GM21423 (cell line): Measurements from ENCODE around the gene PICK1.
A peak's percentile ranks its signal among the peaks of the same experiment; 100 is the strongest.

Source experiments
- ATAC-seq: cut with Tn5 transposase; IDR thresholded peaks from one replicate; pipeline ENCODE4 v1.9.1; 2021; ENCODE audit warnings: mild to moderate bottlenecking, moderate library complexity; ENCODE audit not compliant: unreplicated experiment

Gene PICK1

GRCh38 chr22:38056969-38057891 is at the start of gene PICK1:
TSS of gene PICK1 (plus strand) at chr22:38057404. CDS start at chr22:38057810, 406 bp downstream.
- peak; percentile 51 for ATAC-seq

- ATAC-seq = no peak
Measured at GRCh38 chr22:38009000-38009806, 48.0 kb upstream of the PICK1 start.

GRCh38 chr22:38012604-38013072 is 44.6 kb upstream of the PICK1 start:
- ATAC-seq = no peak

GRCh38 chr22:38014083-38014482 is 43.1 kb upstream of the PICK1 start:
- ATAC-seq = no peak

GRCh38 chr22:38016182-38017151 is 40.7 kb upstream of the PICK1 start:
- no peak for ATAC-seq

GRCh38 chr22:38017272-38017920 is 39.8 kb upstream of the PICK1 start:
- no peak for ATAC-seq

GRCh38 chr22:38017939-38018885 is 39.0 kb upstream of the PICK1 start:
- no peak for ATAC-seq

- ATAC-seq = no peak
Measured at GRCh38 chr22:38018938-38019827, 38.0 kb upstream of the PICK1 start.

GRCh38 chr22:38021206-38021605 is 36.0 kb upstream of the PICK1 start:
- ATAC-seq = no peak

- no peak for ATAC-seq
Measured at GRCh38 chr22:38023045-38023444, 34.2 kb upstream of the PICK1 start.

GRCh38 chr22:38025514-38025913 is 31.7 kb upstream of the PICK1 start:
- no peak for ATAC-seq

GRCh38 chr22:38026130-38027111 is 30.8 kb upstream of the PICK1 start:
- no peak for ATAC-seq

- no peak for ATAC-seq
Measured at GRCh38 chr22:38027487-38027886, 29.7 kb upstream of the PICK1 start.

- no peak for ATAC-seq
Measured at GRCh38 chr22:38028344-38029130, 28.7 kb upstream of the PICK1 start.

- ATAC-seq = no peak
Measured at GRCh38 chr22:38029370-38029769, 27.8 kb upstream of the PICK1 start.

GRCh38 chr22:38029901-38030300 is 27.3 kb upstream of the PICK1 start:
- ATAC-seq = no peak
